ENCODE data around the gene SLIRP.

DNA sequence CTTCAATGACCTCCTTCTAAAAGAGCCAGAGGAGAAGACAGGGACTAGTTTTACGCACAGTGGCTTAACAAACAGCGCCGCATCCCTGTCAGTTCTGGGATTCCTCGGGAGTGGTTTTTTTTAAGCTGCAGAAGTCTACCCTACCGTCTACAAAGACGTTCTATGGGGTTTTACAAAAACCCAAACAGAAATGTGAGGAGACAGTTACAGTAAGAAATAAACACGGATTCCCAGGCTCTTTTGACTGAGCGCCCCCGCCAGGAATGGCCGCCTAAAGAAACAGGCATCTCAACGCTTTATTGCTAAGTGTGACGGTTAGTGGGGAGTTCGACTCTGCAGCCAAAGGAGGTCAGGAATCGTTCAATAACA is 564 bp upstream of the SLIRP start:
- TF ChIP-seq, protein P1, sequence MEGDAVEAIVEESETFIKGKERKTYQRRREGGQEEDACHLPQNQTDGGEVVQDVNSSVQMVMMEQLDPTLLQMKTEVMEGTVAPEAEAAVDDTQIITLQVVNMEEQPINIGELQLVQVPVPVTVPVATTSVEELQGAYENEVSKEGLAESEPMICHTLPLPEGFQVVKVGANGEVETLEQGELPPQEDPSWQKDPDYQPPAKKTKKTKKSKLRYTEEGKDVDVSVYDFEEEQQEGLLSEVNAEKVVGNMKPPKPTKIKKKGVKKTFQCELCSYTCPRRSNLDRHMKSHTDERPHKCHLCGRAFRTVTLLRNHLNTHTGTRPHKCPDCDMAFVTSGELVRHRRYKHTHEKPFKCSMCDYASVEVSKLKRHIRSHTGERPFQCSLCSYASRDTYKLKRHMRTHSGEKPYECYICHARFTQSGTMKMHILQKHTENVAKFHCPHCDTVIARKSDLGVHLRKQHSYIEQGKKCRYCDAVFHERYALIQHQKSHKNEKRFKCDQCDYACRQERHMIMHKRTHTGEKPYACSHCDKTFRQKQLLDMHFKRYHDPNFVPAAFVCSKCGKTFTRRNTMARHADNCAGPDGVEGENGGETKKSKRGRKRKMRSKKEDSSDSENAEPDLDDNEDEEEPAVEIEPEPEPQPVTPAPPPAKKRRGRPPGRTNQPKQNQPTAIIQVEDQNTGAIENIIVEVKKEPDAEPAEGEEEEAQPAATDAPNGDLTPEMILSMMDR (IDR thresholded peaks at IDR 0.05) = peak in 9 of 12 donors; percentile 6 to 46 (median 22)
- TF ChIP-seq POLR2A (IDR thresholded peaks at IDR 0.05) = no peak
